HG03571 (cell line): ENCODE results near the gene SLC24A2.

Experiments
- ATAC-seq: cut with Tn5 transposase; IDR thresholded peaks from one replicate; pipeline ENCODE4 v1.9.1; 2021; ENCODE audit not compliant: unreplicated experiment

The SLC24A2 gene

DNA sequence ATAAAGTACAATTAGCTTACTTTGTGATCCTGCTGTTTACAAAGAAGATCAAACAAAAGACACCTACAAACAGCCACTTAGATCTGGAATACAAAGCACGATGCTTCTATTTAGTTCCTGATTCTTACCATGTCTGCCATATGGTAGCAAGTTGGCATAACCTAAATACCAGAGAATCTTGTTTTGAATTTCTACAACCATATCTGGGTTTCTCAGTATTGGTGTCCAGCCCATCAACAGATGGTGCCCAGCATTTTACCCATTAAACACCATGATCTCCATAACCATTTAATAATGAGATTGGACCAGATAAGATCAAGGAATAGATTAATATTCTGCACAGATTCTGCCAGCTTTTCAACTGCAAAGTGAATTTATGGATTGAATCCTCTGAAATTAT lies 29.8 kb downstream of the SLC24A2 start:
- ATAC-seq = no peak

DNA sequence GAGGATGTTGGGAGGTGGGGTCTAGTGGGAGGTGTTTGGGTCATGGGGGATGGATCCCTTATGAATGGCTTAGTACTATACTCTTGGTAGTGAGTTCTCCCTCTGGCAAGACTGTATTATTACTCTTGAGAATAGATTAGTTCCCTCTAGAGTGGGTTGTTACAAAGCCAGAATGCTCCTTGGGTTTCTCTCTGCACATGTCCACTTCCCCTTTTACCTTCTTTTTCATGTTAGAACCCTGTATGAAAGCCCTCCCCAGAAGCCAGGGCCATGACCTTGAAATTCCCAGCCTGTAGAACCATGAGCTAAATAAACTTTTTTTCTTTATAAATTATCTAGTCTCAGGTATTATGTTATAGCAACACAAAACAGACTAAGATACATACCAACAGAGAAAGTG lies 31.1 kb downstream of the SLC24A2 start:
- ATAC-seq = no peak

DNA sequence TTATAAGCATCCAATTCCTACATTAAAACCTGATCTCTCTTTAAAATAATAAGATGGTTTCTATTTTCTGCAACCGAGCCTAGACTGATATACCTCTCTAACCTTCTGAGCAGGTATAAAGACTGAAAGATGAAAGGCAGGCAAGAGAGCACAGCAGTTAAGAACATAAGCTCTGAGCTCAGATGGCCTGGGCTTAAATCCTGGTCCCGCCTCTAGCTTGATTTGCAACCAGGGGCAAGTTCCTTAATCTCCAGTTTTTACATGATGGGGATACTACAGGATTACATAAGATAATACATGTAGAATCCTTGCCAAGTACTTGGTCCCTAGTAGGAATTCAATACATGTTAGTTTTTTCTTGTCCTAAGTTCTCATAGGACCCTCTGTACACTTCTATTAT lies 33.9 kb downstream of the SLC24A2 start:
- ATAC-seq = no peak

DNA sequence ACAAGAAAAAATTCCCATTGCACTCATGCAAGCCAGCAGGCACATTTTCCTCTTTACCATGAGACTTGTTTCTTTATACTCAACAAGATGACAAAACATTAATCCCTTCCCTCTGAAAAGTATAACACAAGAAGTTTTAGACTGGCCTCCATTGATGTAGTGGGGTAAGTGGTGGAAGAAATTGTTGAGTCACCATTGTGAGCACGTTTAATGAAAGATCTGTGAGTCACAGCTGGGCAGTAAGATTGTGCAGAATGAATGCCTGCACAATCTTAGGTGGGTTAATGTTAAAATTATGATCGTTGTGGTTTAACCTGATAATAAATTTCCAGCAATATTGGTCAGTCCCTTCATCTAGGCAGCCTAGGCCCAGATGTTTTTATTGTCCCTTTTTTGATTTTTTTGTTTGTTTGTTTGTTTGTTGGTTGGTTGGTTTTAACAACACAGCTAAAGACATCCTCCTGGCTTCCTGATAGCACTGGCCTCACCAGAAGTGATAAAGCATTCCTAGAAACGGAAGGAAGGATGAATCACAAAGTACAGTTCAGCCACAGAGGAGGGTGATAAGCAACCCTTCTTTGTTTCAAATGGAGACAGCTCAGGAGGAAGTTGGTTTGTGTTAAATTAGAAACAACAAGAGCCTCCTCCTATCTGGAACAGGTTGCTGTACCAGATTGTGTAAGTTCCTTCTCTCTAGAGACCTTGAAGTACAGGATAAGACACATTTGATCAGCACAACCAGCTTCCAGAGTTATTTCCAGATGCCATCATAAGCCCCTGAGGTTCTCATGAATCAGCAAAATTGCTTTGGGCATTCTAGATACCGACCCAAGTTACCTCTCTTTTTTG lies 40.3 kb downstream of the SLC24A2 start:
- ATAC-seq = no peak

DNA sequence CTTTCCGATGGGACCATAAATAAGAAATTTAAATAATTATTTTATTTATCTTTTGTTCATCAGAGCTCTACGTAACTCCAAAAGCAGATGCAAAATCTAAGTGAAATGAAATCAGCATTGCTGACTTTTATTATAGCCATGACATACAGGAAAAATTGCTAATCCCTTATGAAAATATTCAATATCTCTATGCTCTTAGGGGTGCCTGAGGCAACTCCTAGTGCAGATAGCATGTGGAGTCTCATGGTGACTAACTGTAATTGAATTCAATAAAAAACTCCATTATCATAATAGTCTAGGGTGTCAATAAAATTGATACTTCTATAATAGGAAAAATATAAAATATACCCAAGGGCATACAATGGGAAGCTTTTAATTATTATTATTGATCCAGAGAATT lies 42.6 kb downstream of the SLC24A2 start:
- ATAC-seq = no peak

DNA sequence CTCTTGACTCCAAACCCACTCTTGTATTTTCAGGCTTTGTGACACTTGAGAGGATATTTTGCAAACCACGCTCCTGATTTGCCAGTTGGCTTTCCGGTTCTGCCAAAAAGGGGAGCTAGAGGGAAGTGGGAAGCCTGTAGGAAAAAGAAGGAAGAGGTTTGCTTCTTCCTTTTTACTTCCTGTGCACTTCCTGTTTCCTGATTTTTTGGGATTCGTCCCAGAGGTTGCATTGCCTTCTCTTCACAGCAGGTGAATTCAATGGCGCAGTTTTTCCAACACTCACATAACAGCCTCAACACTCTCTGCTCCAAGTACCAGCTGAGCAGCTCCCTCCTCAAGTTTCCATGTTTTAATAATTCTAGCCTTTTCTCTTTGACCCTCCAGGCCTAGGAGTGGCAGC lies 47.7 kb downstream of the SLC24A2 start:
- no peak for ATAC-seq
